HPDE6-E6E7 (cell line): ENCODE results near the gene KRTAP20-1.

Experiments
- DNase-seq: peaks from one replicate; pipeline ENCODE4 v3.0.0; 2011; ENCODE audit warnings: missing footprints; ENCODE audit errors: extremely low spot score

Gene KRTAP20-1

GRCh38 chr21:30646904-30647414, 30.7 kb downstream of the KRTAP20-1 start:
- DNase-seq, result no peak

- DNase-seq, result no peak
Measured at GRCh38 chr21:30652891-30653290, 36.7 kb downstream of the KRTAP20-1 start.
